ENCODE measurements around the gene DTNBP1. TPM values are rescaled to one million over a fixed set of nuclear protein-coding genes. Genes with fewer than 3 reads are reported as not detected.

Gene DTNBP1
- total and polyA plus RNA-seq, 2 of the 8 experiments (the other 6 are each of a cell fraction or from before 2014, with no cell fraction given) = 13.5 to 22.1 TPM

DNA sequence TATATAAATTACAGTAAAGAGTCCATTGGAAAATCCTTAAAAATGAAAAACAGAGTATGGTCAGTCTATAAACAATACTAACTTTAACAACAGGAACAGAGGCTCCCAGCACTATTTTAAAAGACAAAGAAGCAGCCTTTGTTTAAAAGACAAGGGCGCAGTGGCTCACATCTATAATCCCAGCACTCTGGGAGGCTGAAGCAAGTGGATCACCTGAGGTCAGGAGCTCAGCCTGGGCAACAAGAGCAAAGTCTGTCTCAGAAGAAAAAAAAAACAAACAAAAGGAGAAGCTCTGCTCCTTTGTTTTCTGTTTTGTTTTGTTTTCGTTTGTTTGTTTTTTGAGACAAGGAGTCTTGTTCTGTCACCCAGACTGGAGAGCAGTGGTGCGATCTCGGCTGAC is 89.4 kb downstream of the DTNBP1 start (continued):
- TF ChIP-seq, protein P1, sequence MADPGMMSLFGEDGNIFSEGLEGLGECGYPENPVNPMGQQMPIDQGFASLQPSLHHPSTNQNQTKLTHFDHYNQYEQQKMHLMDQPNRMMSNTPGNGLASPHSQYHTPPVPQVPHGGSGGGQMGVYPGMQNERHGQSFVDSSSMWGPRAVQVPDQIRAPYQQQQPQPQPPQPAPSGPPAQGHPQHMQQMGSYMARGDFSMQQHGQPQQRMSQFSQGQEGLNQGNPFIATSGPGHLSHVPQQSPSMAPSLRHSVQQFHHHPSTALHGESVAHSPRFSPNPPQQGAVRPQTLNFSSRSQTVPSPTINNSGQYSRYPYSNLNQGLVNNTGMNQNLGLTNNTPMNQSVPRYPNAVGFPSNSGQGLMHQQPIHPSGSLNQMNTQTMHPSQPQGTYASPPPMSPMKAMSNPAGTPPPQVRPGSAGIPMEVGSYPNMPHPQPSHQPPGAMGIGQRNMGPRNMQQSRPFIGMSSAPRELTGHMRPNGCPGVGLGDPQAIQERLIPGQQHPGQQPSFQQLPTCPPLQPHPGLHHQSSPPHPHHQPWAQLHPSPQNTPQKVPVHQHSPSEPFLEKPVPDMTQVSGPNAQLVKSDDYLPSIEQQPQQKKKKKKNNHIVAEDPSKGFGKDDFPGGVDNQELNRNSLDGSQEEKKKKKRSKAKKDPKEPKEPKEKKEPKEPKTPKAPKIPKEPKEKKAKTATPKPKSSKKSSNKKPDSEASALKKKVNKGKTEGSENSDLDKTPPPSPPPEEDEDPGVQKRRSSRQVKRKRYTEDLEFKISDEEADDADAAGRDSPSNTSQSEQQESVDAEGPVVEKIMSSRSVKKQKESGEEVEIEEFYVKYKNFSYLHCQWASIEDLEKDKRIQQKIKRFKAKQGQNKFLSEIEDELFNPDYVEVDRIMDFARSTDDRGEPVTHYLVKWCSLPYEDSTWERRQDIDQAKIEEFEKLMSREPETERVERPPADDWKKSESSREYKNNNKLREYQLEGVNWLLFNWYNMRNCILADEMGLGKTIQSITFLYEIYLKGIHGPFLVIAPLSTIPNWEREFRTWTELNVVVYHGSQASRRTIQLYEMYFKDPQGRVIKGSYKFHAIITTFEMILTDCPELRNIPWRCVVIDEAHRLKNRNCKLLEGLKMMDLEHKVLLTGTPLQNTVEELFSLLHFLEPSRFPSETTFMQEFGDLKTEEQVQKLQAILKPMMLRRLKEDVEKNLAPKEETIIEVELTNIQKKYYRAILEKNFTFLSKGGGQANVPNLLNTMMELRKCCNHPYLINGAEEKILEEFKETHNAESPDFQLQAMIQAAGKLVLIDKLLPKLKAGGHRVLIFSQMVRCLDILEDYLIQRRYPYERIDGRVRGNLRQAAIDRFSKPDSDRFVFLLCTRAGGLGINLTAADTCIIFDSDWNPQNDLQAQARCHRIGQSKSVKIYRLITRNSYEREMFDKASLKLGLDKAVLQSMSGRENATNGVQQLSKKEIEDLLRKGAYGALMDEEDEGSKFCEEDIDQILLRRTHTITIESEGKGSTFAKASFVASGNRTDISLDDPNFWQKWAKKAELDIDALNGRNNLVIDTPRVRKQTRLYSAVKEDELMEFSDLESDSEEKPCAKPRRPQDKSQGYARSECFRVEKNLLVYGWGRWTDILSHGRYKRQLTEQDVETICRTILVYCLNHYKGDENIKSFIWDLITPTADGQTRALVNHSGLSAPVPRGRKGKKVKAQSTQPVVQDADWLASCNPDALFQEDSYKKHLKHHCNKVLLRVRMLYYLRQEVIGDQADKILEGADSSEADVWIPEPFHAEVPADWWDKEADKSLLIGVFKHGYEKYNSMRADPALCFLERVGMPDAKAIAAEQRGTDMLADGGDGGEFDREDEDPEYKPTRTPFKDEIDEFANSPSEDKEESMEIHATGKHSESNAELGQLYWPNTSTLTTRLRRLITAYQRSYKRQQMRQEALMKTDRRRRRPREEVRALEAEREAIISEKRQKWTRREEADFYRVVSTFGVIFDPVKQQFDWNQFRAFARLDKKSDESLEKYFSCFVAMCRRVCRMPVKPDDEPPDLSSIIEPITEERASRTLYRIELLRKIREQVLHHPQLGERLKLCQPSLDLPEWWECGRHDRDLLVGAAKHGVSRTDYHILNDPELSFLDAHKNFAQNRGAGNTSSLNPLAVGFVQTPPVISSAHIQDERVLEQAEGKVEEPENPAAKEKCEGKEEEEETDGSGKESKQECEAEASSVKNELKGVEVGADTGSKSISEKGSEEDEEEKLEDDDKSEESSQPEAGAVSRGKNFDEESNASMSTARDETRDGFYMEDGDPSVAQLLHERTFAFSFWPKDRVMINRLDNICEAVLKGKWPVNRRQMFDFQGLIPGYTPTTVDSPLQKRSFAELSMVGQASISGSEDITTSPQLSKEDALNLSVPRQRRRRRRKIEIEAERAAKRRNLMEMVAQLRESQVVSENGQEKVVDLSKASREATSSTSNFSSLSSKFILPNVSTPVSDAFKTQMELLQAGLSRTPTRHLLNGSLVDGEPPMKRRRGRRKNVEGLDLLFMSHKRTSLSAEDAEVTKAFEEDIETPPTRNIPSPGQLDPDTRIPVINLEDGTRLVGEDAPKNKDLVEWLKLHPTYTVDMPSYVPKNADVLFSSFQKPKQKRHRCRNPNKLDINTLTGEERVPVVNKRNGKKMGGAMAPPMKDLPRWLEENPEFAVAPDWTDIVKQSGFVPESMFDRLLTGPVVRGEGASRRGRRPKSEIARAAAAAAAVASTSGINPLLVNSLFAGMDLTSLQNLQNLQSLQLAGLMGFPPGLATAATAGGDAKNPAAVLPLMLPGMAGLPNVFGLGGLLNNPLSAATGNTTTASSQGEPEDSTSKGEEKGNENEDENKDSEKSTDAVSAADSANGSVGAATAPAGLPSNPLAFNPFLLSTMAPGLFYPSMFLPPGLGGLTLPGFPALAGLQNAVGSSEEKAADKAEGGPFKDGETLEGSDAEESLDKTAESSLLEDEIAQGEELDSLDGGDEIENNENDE (IDR thresholded peaks at IDR 0.05; ENCODE audit: insufficient replicate concordance, low read length) = peak; percentile 78
